ENCODE data around the gene GTF2H1.
"Not testable (repeated sequence)": the region's sequence is repeated elsewhere in the genome, so short reads cannot be mapped to it uniquely, and the experiment has no call there.

The GTF2H1 gene

DNA sequence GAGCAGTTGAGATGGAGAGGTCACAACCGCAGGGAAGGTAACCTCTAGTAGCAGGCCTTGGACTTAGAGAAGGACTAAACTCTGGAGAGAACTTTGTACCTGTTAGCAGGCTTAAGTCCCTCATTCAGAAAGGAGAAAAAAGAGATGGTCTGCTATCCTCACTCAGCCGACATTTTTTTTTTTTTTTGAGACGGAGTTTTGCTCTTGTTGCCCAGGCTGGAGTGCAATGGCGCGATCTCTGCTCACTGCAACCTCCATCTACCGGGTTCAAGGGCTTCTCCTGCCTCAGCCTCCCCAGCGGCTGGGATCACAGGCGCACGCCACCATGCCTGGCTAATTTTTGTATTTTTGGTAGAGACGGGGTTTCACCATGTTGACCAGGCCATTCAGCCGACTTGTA lies 1.5 kb downstream of the GTF2H1 start:
- not testable (repeated sequence) for H3K4me1 ChIP-seq (ENCODE audit: control insufficient read depth in 1 of 2, insufficient read depth in 2 of 2, low read length in 2 of 2); H3K23ac ChIP-seq (ENCODE audit: low read length); H4K91ac ChIP-seq (ENCODE audit: low read depth, low read length); H3K4me3 ChIP-seq (ENCODE audit: low read depth, low read length); H3K18ac ChIP-seq (ENCODE audit: low read length); H2BK120ac ChIP-seq (ENCODE audit: insufficient read depth, low read length, poor library complexity); H2BK12ac ChIP-seq (ENCODE audit: low read length); H3K79me2 ChIP-seq (ENCODE audit: control insufficient read depth, insufficient read depth, low read length, poor library complexity); H3K27me3 ChIP-seq (ENCODE audit: insufficient read depth, low read length); H2AFZ ChIP-seq (ENCODE audit: insufficient read depth, low read length, poor library complexity); H3K27ac ChIP-seq (ENCODE audit: low read depth, low read length); H3K9ac ChIP-seq (ENCODE audit: low read length); H3K14ac ChIP-seq (ENCODE audit: low read length); DNase-seq; H2AK5ac ChIP-seq (ENCODE audit: low read length); H4K12ac ChIP-seq (ENCODE audit: low read depth, low read length); H3K36me3 ChIP-seq (ENCODE audit: control insufficient read depth in 1 of 2, insufficient read depth in 2 of 2, low read length in 2 of 2); H2BK5ac ChIP-seq (ENCODE audit: low read depth, low read length, poor library complexity); H3K79me1 ChIP-seq (ENCODE audit: low read length); H3K9me3 ChIP-seq (ENCODE audit: insufficient read depth, low read depth, low read length)
- H4K8ac ChIP-seq (ENCODE audit: low read depth, low read length): peak overlapping the region; percentile 7
- peak overlapping the region; percentile 42 for H3K4me2 ChIP-seq (ENCODE audit: low read length)
- no CpG with 5 or more reads among the region's 11 CpGs for WGBS (ENCODE audit: extremely low coverage, insufficient coverage, insufficient read length)
- H3K4ac ChIP-seq (ENCODE audit: low read depth, low read length): peak overlapping the region; percentile 91

DNA sequence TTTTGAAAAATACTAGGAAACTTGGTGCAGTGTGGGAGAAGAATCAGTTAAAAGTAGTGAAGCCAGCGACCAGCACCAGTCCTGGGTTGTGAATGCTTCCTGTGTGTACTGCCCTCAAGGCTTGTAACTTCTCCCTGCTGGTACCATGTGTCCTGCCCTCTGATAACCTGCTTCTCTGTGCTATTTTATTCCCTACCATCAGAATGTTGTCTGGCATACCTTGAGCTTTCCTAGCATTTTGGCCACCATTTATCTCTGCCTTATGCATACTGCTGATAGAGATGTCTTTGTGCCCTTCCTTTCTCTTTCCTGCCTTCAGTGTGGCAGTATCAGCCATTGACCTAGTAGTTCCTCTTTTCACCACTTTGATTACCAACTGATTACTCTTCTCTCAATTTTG lies 2.0 kb downstream of the GTF2H1 start:
- H2AK5ac ChIP-seq (ENCODE audit: low read length): no peak overlapping the region
- H3K23ac ChIP-seq (ENCODE audit: low read length): peak overlapping the region; percentile 83
- H4K8ac ChIP-seq (ENCODE audit: low read depth, low read length): no peak overlapping the region
- H3K79me2 ChIP-seq (ENCODE audit: control insufficient read depth, insufficient read depth, low read length, poor library complexity): peaks cover 10% of the 10 kb centered on the region
- no peak overlapping the region for H2BK12ac ChIP-seq (ENCODE audit: low read length)
- H3K4ac ChIP-seq (ENCODE audit: low read depth, low read length): no peak overlapping the region
- peaks cover 5 to 9% of the 10 kb centered on the region in 2 experiments for H3K36me3 ChIP-seq (ENCODE audit: control insufficient read depth in 1 of 2, insufficient read depth in 2 of 2, low read length in 2 of 2)
- no peak overlapping the region for H2BK5ac ChIP-seq (ENCODE audit: low read depth, low read length, poor library complexity)
- no peaks in the 10 kb centered on the region for H3K9me3 ChIP-seq (ENCODE audit: insufficient read depth, low read depth, low read length)
- no peak overlapping the region for H3K4me3 ChIP-seq (ENCODE audit: low read depth, low read length)
- peaks cover 6% of the 10 kb centered on the region for H3K79me1 ChIP-seq (ENCODE audit: low read length)
- H3K14ac ChIP-seq (ENCODE audit: low read length): no peak overlapping the region
- peaks cover 7 to 9% of the 10 kb centered on the region in 2 experiments for H3K4me1 ChIP-seq (ENCODE audit: control insufficient read depth in 1 of 2, insufficient read depth in 2 of 2, low read length in 2 of 2)
- H3K27me3 ChIP-seq (ENCODE audit: insufficient read depth, low read length): no peaks in the 10 kb centered on the region
- no peak overlapping the region for H2BK120ac ChIP-seq (ENCODE audit: insufficient read depth, low read length, poor library complexity)
- H3K4me2 ChIP-seq (ENCODE audit: low read length): peak overlapping the region; percentile 13
- no peak overlapping the region for H3K9ac ChIP-seq (ENCODE audit: low read length)
- DNase-seq: peak; percentile 70 to 87
- no peak overlapping the region for H4K91ac ChIP-seq (ENCODE audit: low read depth, low read length)
- H4K12ac ChIP-seq (ENCODE audit: low read depth, low read length): no peak overlapping the region
- H2AFZ ChIP-seq (ENCODE audit: insufficient read depth, low read length, poor library complexity): no peak overlapping the region
- no peak overlapping the region for H3K18ac ChIP-seq (ENCODE audit: low read length)
- no CpG with 5 or more reads among the region's 1 CpG for WGBS (ENCODE audit: extremely low coverage, insufficient coverage, insufficient read length)
- H3K27ac ChIP-seq (ENCODE audit: low read depth, low read length): no peak overlapping the region

DNA sequence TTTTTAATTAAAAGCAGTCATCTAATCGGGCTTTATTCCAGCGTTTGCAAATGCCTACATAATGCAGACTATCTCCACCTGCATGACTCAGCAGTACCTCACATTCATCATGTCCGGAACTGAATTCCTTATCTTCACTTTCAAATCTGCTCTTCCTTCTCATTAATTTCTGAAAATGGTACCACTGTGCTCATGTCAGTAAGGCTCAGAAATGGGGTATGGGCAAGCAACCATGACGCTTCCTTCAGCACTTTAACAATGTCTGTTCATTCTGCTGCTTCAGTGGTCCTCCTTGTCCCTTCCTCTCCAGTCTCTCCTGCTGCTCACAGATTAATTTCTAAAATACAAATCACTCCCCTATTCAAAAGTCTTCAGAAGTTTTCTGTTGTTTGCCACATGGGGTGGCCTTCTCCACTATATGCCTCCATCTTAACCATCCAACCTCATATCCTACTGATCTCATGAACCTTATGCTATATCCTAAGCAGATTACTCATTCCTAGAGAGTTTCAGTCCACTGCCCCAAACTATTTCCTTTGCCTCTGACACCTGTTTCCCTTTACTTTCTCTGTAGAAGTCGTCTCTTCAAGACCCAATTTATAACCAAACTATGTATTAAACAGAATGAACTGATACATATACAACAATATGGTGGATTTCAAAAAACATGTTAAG lies 7.0 kb downstream of the GTF2H1 start:
- Histone ChIP-seq H2BK5ac (ENCODE audit: low read depth, low read length, poor library complexity) (no peak overlapping the region), H4K12ac (ENCODE audit: low read depth, low read length) (no peak overlapping the region), H3K14ac (ENCODE audit: low read length) (no peak overlapping the region), H3K23ac (ENCODE audit: low read length) (no peak overlapping the region), H3K9ac (ENCODE audit: low read length) (no peak overlapping the region), H3K27me3 (ENCODE audit: insufficient read depth, low read length) (no peaks in the 10 kb centered on the region), H4K8ac (ENCODE audit: low read depth, low read length) (no peak overlapping the region), H3K4me2 (ENCODE audit: low read length) (no peak overlapping the region), H2AK5ac (ENCODE audit: low read length) (no peak overlapping the region), H3K27ac (ENCODE audit: low read depth, low read length) (no peak overlapping the region), H2BK12ac (ENCODE audit: low read length) (no peak overlapping the region), H3K18ac (ENCODE audit: low read length) (no peak overlapping the region), H3K79me1 (ENCODE audit: low read length) (no peaks in the 10 kb centered on the region), H3K4ac (ENCODE audit: low read depth, low read length) (peak overlapping the region; percentile 79), H3K36me3 (ENCODE audit: control insufficient read depth in 1 of 2, insufficient read depth in 2 of 2, low read length in 2 of 2) (peaks cover 18% of the 10 kb centered on the region in 2 experiments), H4K91ac (ENCODE audit: low read depth, low read length) (no peak overlapping the region), H3K79me2 (ENCODE audit: control insufficient read depth, insufficient read depth, low read length, poor library complexity) (peaks cover 2% of the 10 kb centered on the region), H3K4me3 (ENCODE audit: low read depth, low read length) (no peak overlapping the region), H2BK120ac (ENCODE audit: insufficient read depth, low read length, poor library complexity) (peak overlapping the region; percentile 13), H2AFZ (ENCODE audit: insufficient read depth, low read length, poor library complexity) (no peak overlapping the region), H3K9me3 (ENCODE audit: insufficient read depth, low read depth, low read length) (no peaks in the 10 kb centered on the region), H3K4me1 (ENCODE audit: control insufficient read depth in 1 of 2, insufficient read depth in 2 of 2, low read length in 2 of 2) (peaks cover 0 to 2% of the 10 kb centered on the region in 2 experiments)
- no peak for DNase-seq
- whole genome bisulfite sequencing (ENCODE audit: extremely low coverage, insufficient coverage, insufficient read length): no CpG with 5 or more reads among the region's 5 CpGs

DNA sequence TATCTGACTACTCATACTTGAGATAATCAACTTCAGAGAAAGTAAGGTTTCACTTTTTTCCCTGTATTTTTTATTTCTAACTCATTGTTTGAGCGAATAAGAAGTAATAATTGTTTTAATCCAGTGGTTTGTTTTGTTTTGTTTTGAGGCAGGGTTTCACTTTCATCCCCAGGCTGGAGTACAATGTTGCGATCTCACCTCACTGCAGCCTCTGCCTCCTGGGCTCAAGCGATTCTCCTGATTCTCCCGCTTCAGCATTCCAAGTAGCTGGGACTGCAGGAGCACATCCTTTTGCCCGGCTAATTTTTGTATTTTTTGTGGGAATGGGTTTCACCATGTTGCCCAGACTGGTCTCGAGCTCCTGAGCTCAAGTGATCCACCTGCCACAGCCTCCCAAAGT lies 8.6 kb downstream of the GTF2H1 start:
- Histone ChIP-seq H2BK12ac (ENCODE audit: low read length) (no peak overlapping the region), H3K4me3 (ENCODE audit: low read depth, low read length) (no peak overlapping the region), H4K91ac (ENCODE audit: low read depth, low read length) (no peak overlapping the region), H3K27ac (ENCODE audit: low read depth, low read length) (no peak overlapping the region), H3K4me2 (ENCODE audit: low read length) (no peak overlapping the region), H3K9ac (ENCODE audit: low read length) (no peak overlapping the region), H3K18ac (ENCODE audit: low read length) (no peak overlapping the region), H2AK5ac (ENCODE audit: low read length) (no peak overlapping the region), H3K79me1 (ENCODE audit: low read length) (no peaks in the 10 kb centered on the region), H3K27me3 (ENCODE audit: insufficient read depth, low read length) (no peaks in the 10 kb centered on the region), H3K4ac (ENCODE audit: low read depth, low read length) (no peak overlapping the region), H4K8ac (ENCODE audit: low read depth, low read length) (no peak overlapping the region), H4K12ac (ENCODE audit: low read depth, low read length) (no peak overlapping the region), H2BK120ac (ENCODE audit: insufficient read depth, low read length, poor library complexity) (no peak overlapping the region), H3K79me2 (ENCODE audit: control insufficient read depth, insufficient read depth, low read length, poor library complexity) (peaks cover 2% of the 10 kb centered on the region), H3K23ac (ENCODE audit: low read length) (no peak overlapping the region), H3K14ac (ENCODE audit: low read length) (no peak overlapping the region), H2AFZ (ENCODE audit: insufficient read depth, low read length, poor library complexity) (no peak overlapping the region), H3K36me3 (ENCODE audit: control insufficient read depth in 1 of 2, insufficient read depth in 2 of 2, low read length in 2 of 2) (peaks cover 18 to 23% of the 10 kb centered on the region in 2 experiments), H3K9me3 (ENCODE audit: insufficient read depth, low read depth, low read length) (no peaks in the 10 kb centered on the region), H2BK5ac (ENCODE audit: low read depth, low read length, poor library complexity) (no peak overlapping the region), H3K4me1 (ENCODE audit: control insufficient read depth in 1 of 2, insufficient read depth in 2 of 2, low read length in 2 of 2) (no peaks in the 10 kb centered on the region)
- DNase-seq: no peak
- WGBS (ENCODE audit: extremely low coverage, insufficient coverage, insufficient read length): no CpG with 5 or more reads among the region's 6 CpGs
